Ishikawa (cell line): ENCODE measurements around the gene PRPH.

Source experiments
- CEBPB ChIP-seq: IDR thresholded peaks from 2 replicates; pipeline ENCODE4 v1.6.1; 2012
- CREB1 ChIP-seq: IDR thresholded peaks from 2 replicates; pipeline ENCODE4 v1.6.1; 2012; ENCODE audit warnings: low read depth
- EGR1 ChIP-seq: IDR thresholded peaks from 2 replicates; pipeline ENCODE4 v1.6.1; 2012
- EP300 ChIP-seq: IDR thresholded peaks from 2 replicates; pipeline ENCODE4 v1.6.1; 2012; ENCODE audit warnings: borderline replicate concordance
- FOXM1 ChIP-seq: IDR thresholded peaks from 2 replicates; pipeline ENCODE4 v1.6.1; 2012; ENCODE audit warnings: low read depth, borderline replicate concordance
- NFIC ChIP-seq: IDR thresholded peaks from 2 replicates; pipeline ENCODE4 v1.6.1; 2012
- RAD21 ChIP-seq: IDR thresholded peaks from 2 replicates; pipeline ENCODE4 v1.6.1; 2012; ENCODE audit warnings: low read depth
- TAF1 ChIP-seq: IDR thresholded peaks from 2 replicates; pipeline ENCODE4 v1.6.1; 2012; ENCODE audit warnings: low read depth, mild to moderate bottlenecking
- TCF12 ChIP-seq: IDR thresholded peaks from 2 replicates; pipeline ENCODE4 v1.6.1; 2012; ENCODE audit warnings: low read depth
- TEAD4 ChIP-seq: IDR thresholded peaks from 2 replicates; pipeline ENCODE4 v1.6.1; 2012
- USF1 ChIP-seq: IDR thresholded peaks from 2 replicates; pipeline ENCODE4 v1.6.1; 2012
- YY1 ChIP-seq: IDR thresholded peaks from 2 replicates; pipeline ENCODE4 v1.6.1; 2012; ENCODE audit warnings: low read depth
- ZBTB7A ChIP-seq: IDR thresholded peaks from 2 replicates; pipeline ENCODE4 v1.6.1; 2012; ENCODE audit warnings: low read depth
- TF ChIP-seq, protein P1 (sequence below): IDR thresholded peaks from 2 replicates; pipeline ENCODE4 v1.6.1; 2012
- TF ChIP-seq, protein P2 (sequence below): IDR thresholded peaks from 2 replicates; pipeline ENCODE4 v1.6.1; 2012; ENCODE audit warnings: low read depth, mild to moderate bottlenecking

Gene PRPH

GRCh38 chr12:49274396-49275069 lies 20.4 kb upstream of the PRPH start:
- TF ChIP-seq CEBPB: no peak

DNA sequence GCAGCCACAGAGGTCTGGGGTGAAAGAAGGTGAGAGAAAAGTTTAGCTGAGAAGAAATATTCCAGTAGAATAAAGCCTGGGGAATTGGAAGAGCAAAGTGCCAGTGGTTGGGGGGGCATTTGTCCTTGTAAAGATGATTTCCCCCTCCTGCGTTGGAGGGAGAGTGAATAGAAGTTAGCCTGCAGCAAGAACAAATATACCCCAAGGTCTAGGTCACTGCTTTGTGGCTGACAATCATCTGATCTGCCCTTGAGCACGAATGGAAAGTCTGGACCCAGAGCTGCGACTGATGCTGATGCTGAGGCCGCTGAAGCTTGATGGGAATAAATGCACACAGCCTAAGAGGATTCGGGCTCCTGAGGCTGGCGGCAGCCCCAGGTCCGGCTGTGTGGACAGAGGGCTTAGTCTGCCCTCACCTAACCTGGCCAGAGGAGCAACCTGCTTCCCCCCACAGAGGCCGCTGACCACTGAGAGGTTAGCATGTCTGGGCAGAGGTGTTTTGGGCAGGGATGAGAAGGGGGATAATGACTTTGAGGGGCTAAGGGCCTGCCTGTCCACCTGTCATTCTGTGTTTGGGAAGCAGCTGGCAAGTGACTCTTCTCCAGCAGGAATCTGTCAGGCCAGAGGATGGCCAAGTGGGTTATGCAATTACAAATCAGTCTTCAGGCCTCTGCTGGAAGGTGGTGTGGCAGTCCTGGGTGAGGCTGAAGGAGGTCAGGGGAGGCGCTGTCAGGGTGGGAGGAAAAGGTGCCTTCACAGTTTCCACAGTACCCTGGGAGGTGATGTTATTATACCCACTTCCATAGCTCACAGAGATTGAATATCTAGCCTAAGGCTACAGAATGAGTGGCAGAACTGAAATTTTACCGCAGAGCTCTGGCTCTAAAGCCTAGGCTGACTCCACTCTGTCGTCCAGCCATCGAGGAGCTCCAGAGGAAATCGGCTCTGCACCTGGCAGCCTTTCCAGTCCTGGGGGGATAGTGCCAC lies 18.4 kb upstream of the PRPH start:
- TF ChIP-seq TCF12 (no peak), TAF1 (no peak), YY1 (no peak)
- TF ChIP-seq, protein P1, sequence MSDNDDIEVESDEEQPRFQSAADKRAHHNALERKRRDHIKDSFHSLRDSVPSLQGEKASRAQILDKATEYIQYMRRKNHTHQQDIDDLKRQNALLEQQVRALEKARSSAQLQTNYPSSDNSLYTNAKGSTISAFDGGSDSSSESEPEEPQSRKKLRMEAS: no peak

- TF ChIP-seq, protein P2, sequence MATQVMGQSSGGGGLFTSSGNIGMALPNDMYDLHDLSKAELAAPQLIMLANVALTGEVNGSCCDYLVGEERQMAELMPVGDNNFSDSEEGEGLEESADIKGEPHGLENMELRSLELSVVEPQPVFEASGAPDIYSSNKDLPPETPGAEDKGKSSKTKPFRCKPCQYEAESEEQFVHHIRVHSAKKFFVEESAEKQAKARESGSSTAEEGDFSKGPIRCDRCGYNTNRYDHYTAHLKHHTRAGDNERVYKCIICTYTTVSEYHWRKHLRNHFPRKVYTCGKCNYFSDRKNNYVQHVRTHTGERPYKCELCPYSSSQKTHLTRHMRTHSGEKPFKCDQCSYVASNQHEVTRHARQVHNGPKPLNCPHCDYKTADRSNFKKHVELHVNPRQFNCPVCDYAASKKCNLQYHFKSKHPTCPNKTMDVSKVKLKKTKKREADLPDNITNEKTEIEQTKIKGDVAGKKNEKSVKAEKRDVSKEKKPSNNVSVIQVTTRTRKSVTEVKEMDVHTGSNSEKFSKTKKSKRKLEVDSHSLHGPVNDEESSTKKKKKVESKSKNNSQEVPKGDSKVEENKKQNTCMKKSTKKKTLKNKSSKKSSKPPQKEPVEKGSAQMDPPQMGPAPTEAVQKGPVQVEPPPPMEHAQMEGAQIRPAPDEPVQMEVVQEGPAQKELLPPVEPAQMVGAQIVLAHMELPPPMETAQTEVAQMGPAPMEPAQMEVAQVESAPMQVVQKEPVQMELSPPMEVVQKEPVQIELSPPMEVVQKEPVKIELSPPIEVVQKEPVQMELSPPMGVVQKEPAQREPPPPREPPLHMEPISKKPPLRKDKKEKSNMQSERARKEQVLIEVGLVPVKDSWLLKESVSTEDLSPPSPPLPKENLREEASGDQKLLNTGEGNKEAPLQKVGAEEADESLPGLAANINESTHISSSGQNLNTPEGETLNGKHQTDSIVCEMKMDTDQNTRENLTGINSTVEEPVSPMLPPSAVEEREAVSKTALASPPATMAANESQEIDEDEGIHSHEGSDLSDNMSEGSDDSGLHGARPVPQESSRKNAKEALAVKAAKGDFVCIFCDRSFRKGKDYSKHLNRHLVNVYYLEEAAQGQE: no peak
- TF ChIP-seq USF1: no peak
Measured at GRCh38 chr12:49277466-49277865, 17.5 kb upstream of the PRPH start.

DNA sequence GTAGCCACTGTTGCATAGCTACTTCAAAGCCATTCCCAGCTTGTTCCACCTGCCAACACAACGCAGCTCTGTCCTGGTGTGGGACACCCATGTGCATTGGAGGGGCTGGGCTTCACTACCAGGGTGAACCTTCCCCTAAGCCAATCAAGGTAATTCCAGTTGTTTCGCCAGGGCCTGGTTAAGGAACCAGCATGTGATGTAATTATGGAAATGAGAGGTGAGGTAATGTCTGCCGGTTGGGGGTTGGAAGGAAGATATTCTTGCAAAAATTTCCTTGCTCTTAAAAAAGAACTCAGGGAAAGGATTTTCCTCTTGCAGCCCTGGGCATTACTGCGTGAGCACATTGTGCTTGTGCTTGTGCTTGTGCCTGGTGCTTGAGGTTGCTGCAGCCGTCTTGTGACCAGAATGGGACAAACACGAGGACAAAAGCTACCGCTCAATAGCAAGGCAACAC lies 15.2 kb upstream of the PRPH start:
- TF ChIP-seq NFIC (no peak), USF1 (0 out of 2 replicates have a peak, but pooled peaks have one; percentile 27)

- no peak for TF ChIP-seq TEAD4
- TF ChIP-seq EP300: no peak
- no peak for TF ChIP-seq EGR1
- TF ChIP-seq YY1: no peak
- no peak for TF ChIP-seq TCF12
- TF ChIP-seq CEBPB: no peak
- TF ChIP-seq, protein P2: no peak
- no peak for TF ChIP-seq TAF1
- TF ChIP-seq USF1: no peak
- TF ChIP-seq, protein P1: no peak
- TF ChIP-seq RAD21: no peak
- no peak for TF ChIP-seq NFIC
- no peak for TF ChIP-seq ZBTB7A
- no peak for TF ChIP-seq CREB1
- no peak for TF ChIP-seq FOXM1
Measured at GRCh38 chr12:49282302-49282701, 12.6 kb upstream of the PRPH start.
